ENCODE results near the gene ARHGEF10L. TPM values are rescaled to one million over a fixed set of nuclear protein-coding genes. Genes with fewer than 3 reads are reported as not detected.

The ARHGEF10L gene
- total RNA-seq, 3 donors from 2014 or later (not counting 1 experiment from before 2014, with no cell fraction given), result 0.70 to 1.7 (median 0.94) TPM

- no peak for DNase-seq
- Mint-ChIP-seq H3K4me3 (no peak overlapping the region), H3K27me3 (ENCODE audit: low read depth in 2 of 2) (peaks cover 0 to 6% of the 10 kb centered on the region in 2 donors), H3K9me3 (no peaks in the 10 kb centered on the region), H3K27ac (no peak overlapping the region), H3K4me1 (no peaks in the 10 kb centered on the region), H3K36me3 (no peaks in the 10 kb centered on the region)
- no peaks in the 10 kb centered on the region for H3K9me3 ChIP-seq (ENCODE audit: control insufficient read depth, insufficient read depth, low read length)
- TF ChIP-seq CTCF (IDR thresholded peaks at IDR 0.05), result no peak
- no peak for ATAC-seq
- H3K36me3 ChIP-seq (ENCODE audit: control insufficient read depth, insufficient read depth, low read length), result no peaks in the 10 kb centered on the region
- WGBS (ENCODE audit: insufficient coverage), result 88% methylated on average over 3 of the region's 5 CpGs
- no peaks in the 10 kb centered on the region for H3K27me3 ChIP-seq (ENCODE audit: control insufficient read depth, insufficient read depth, low read length)
- no peaks in the 10 kb centered on the region for H3K4me1 ChIP-seq (ENCODE audit: control insufficient read depth, insufficient read depth, low read length)
- intact Hi-C loops (cut with micrococcal nuclease), result no loop called here
- H3K4me3 ChIP-seq (ENCODE audit: low read length), result no peak overlapping the region
- H3K27ac ChIP-seq (ENCODE audit: low read length), result no peak overlapping the region
Observed at GRCh38 chr1:17711941-17712340, 172.4 kb downstream of the ARHGEF10L start.

- Histone ChIP-seq H3K27me3 (ENCODE audit: control insufficient read depth, insufficient read depth, low read length) (no peaks in the 10 kb centered on the region), H3K9me3 (ENCODE audit: control insufficient read depth, insufficient read depth, low read length) (no peaks in the 10 kb centered on the region), H3K4me3 (ENCODE audit: low read length) (no peak overlapping the region), H3K4me1 (ENCODE audit: control insufficient read depth, insufficient read depth, low read length) (no peaks in the 10 kb centered on the region), H3K27ac (ENCODE audit: low read length) (no peak overlapping the region), H3K36me3 (ENCODE audit: control insufficient read depth, insufficient read depth, low read length) (no peaks in the 10 kb centered on the region)
- Mint-ChIP-seq H3K4me3 (no peak overlapping the region), H3K9me3 (no peaks in the 10 kb centered on the region), H3K4me1 (no peaks in the 10 kb centered on the region), H3K36me3 (no peaks in the 10 kb centered on the region), H3K27me3 (ENCODE audit: low read depth in 2 of 2) (peaks cover 0 to 6% of the 10 kb centered on the region in 2 donors), H3K27ac (no peak overlapping the region)
- 76% methylated on average over 5 of the region's 5 CpGs for WGBS (ENCODE audit: insufficient coverage)
- intact Hi-C loops (cut with micrococcal nuclease), result no loop called here
- no peak for DNase-seq
- no peak for ATAC-seq
- TF ChIP-seq CTCF (IDR thresholded peaks at IDR 0.05), result no peak
Observed at GRCh38 chr1:17713993-17714392, 174.5 kb downstream of the ARHGEF10L start.

- no peaks in the 10 kb centered on the region for H3K36me3 Mint-ChIP-seq
- TF ChIP-seq CTCF (IDR thresholded peaks at IDR 0.05), result no peak
- H3K4me1 Mint-ChIP-seq, result no peaks in the 10 kb centered on the region
- Histone ChIP-seq H3K4me3 (ENCODE audit: low read length) (no peak overlapping the region), H3K4me1 (ENCODE audit: control insufficient read depth, insufficient read depth, low read length) (no peaks in the 10 kb centered on the region), H3K36me3 (ENCODE audit: control insufficient read depth, insufficient read depth, low read length) (no peaks in the 10 kb centered on the region), H3K27me3 (ENCODE audit: control insufficient read depth, insufficient read depth, low read length) (no peaks in the 10 kb centered on the region), H3K9me3 (ENCODE audit: control insufficient read depth, insufficient read depth, low read length) (no peaks in the 10 kb centered on the region), H3K27ac (ENCODE audit: low read length) (no peak overlapping the region)
- peaks cover 0 to 6% of the 10 kb centered on the region in 2 donors for H3K27me3 Mint-ChIP-seq (ENCODE audit: low read depth in 2 of 2)
- H3K27ac Mint-ChIP-seq, result no peak overlapping the region
- DNase-seq (no peak), ATAC-seq (no peak)
- H3K9me3 Mint-ChIP-seq, result no peaks in the 10 kb centered on the region
- WGBS (ENCODE audit: insufficient coverage), result 72% methylated on average over 25 of the region's 25 CpGs
- intact Hi-C loops (cut with micrococcal nuclease), result no loop called here
- H3K4me3 Mint-ChIP-seq, result no peak overlapping the region
Observed at GRCh38 chr1:17717594-17718535, 178.4 kb downstream of the ARHGEF10L start.
